ENCODE results near the gene PORCN.

PORCN gene

GRCh38 chrX:48480583-48480982, 28.2 kb upstream of the PORCN start:
- H4K20me1 ChIP-seq (ENCODE audit: insufficient read depth, low read length): no peaks in the 10 kb centered on the region
- no peaks in the 10 kb centered on the region for H3F3A ChIP-seq (ENCODE audit: insufficient read depth, low read length)
- H2AFZ ChIP-seq (ENCODE audit: low read length): no peak overlapping the region
- no peak overlapping the region for H3K4me3 ChIP-seq (ENCODE audit: low read depth, low read length, poor library complexity, severe bottlenecking)
- H3K9me2 ChIP-seq (ENCODE audit: low read depth, low read length): no peaks in the 10 kb centered on the region
- H3K9ac ChIP-seq (ENCODE audit: low read length): no peak overlapping the region
- H3K27ac ChIP-seq (ENCODE audit: low read depth, low read length, poor library complexity, severe bottlenecking): no peak overlapping the region
- peaks cover 15% of the 10 kb centered on the region for H3K79me2 ChIP-seq (ENCODE audit: insufficient read depth, low read length)
- no peak overlapping the region for H3K4me2 ChIP-seq (ENCODE audit: low read length)
- TF ChIP-seq CTCF (IDR thresholded peaks at IDR 0.05; ENCODE audit: low read length) (no peak), EZH2 (IDR thresholded peaks at IDR 0.05; ENCODE audit: borderline replicate concordance, low read length) (no peak)
- peaks cover 7% of the 10 kb centered on the region for H3K4me1 ChIP-seq (ENCODE audit: insufficient read depth, low read length, severe bottlenecking)
- H3K9me3 ChIP-seq (ENCODE audit: low read length): no peaks in the 10 kb centered on the region
- H3K27me3 ChIP-seq (ENCODE audit: insufficient read depth, low read length): no peaks in the 10 kb centered on the region
- H3K36me3 ChIP-seq (ENCODE audit: insufficient read depth, low read length): peaks cover 32% of the 10 kb centered on the region

- Histone ChIP-seq H4K20me1 (ENCODE audit: insufficient read depth, low read length) (no peaks in the 10 kb centered on the region), H3K36me3 (ENCODE audit: insufficient read depth, low read length) (peaks cover 32% of the 10 kb centered on the region), H3K4me3 (ENCODE audit: low read depth, low read length, poor library complexity, severe bottlenecking) (no peak overlapping the region), H3K79me2 (ENCODE audit: insufficient read depth, low read length) (peaks cover under 1% of the 10 kb centered on the region; the same call in 1 of the 2 replicates), H3K27me3 (ENCODE audit: insufficient read depth, low read length) (no peaks in the 10 kb centered on the region), H3K9ac (ENCODE audit: low read length) (no peak overlapping the region), H3K9me2 (ENCODE audit: low read depth, low read length) (no peaks in the 10 kb centered on the region), H3K9me3 (ENCODE audit: low read length) (no peaks in the 10 kb centered on the region), H3K27ac (ENCODE audit: low read depth, low read length, poor library complexity, severe bottlenecking) (no peak overlapping the region), H3K4me1 (ENCODE audit: insufficient read depth, low read length, severe bottlenecking) (no peaks in the 10 kb centered on the region), H2AFZ (ENCODE audit: low read length) (no peak overlapping the region), H3K4me2 (ENCODE audit: low read length) (no peak overlapping the region), H3F3A (ENCODE audit: insufficient read depth, low read length) (no peaks in the 10 kb centered on the region)
- no peak for TF ChIP-seq EZH2 (IDR thresholded peaks at IDR 0.05; ENCODE audit: borderline replicate concordance, low read length)
These were observed 26.3 kb upstream of the PORCN start for GRCh38 chrX:48482526-48482925.

- TF ChIP-seq EZH2 (IDR thresholded peaks at IDR 0.05; ENCODE audit: borderline replicate concordance, low read length) (no peak), CTCF (IDR thresholded peaks at IDR 0.05; ENCODE audit: low read length) (no peak)
- H3K27me3 ChIP-seq (ENCODE audit: insufficient read depth, low read length): no peaks in the 10 kb centered on the region
- H3K9ac ChIP-seq (ENCODE audit: low read length): no peak overlapping the region
These were observed 21.4 kb upstream of the PORCN start for GRCh38 chrX:48487362-48487798.

GRCh38 chrX:48488034-48488433, 20.8 kb upstream of the PORCN start:
- no peaks in the 10 kb centered on the region for H3K9me3 ChIP-seq (ENCODE audit: low read length)
- H3K27me3 ChIP-seq (ENCODE audit: insufficient read depth, low read length): no peaks in the 10 kb centered on the region
- H3K4me3 ChIP-seq (ENCODE audit: low read depth, low read length, poor library complexity, severe bottlenecking): no peak overlapping the region
- no peaks in the 10 kb centered on the region for H3K4me1 ChIP-seq (ENCODE audit: insufficient read depth, low read length, severe bottlenecking)
- H3K9ac ChIP-seq (ENCODE audit: low read length): no peak overlapping the region
- no peak overlapping the region for H3K27ac ChIP-seq (ENCODE audit: low read depth, low read length, poor library complexity, severe bottlenecking)
- H2AFZ ChIP-seq (ENCODE audit: low read length): no peak overlapping the region
- H3K9me2 ChIP-seq (ENCODE audit: low read depth, low read length): no peaks in the 10 kb centered on the region
- no peak overlapping the region for H3K4me2 ChIP-seq (ENCODE audit: low read length)
- H3F3A ChIP-seq (ENCODE audit: insufficient read depth, low read length): no peaks in the 10 kb centered on the region
- no peaks in the 10 kb centered on the region for H3K79me2 ChIP-seq (ENCODE audit: insufficient read depth, low read length)
- H3K36me3 ChIP-seq (ENCODE audit: insufficient read depth, low read length): peaks cover 4% of the 10 kb centered on the region
- TF ChIP-seq EZH2 (IDR thresholded peaks at IDR 0.05; ENCODE audit: borderline replicate concordance, low read length): no peak
- TF ChIP-seq CTCF (IDR thresholded peaks at IDR 0.05; ENCODE audit: low read length): no peak
- no peaks in the 10 kb centered on the region for H4K20me1 ChIP-seq (ENCODE audit: insufficient read depth, low read length)

More at GRCh38 chrX:48487362-48487798, 21.4 kb upstream of the PORCN start:
- Histone ChIP-seq H3K4me3 (ENCODE audit: low read depth, low read length, poor library complexity, severe bottlenecking) (no peak overlapping the region), H3K27ac (ENCODE audit: low read depth, low read length, poor library complexity, severe bottlenecking) (no peak overlapping the region), H3K79me2 (ENCODE audit: insufficient read depth, low read length) (no peaks in the 10 kb centered on the region), H2AFZ (ENCODE audit: low read length) (no peak overlapping the region), H3K9me2 (ENCODE audit: low read depth, low read length) (no peaks in the 10 kb centered on the region), H3K36me3 (ENCODE audit: insufficient read depth, low read length) (peaks cover 11% of the 10 kb centered on the region), H3K4me2 (ENCODE audit: low read length) (no peak overlapping the region), H4K20me1 (ENCODE audit: insufficient read depth, low read length) (no peaks in the 10 kb centered on the region), H3K4me1 (ENCODE audit: insufficient read depth, low read length, severe bottlenecking) (no peaks in the 10 kb centered on the region), H3F3A (ENCODE audit: insufficient read depth, low read length) (no peaks in the 10 kb centered on the region), H3K9me3 (ENCODE audit: low read length) (no peaks in the 10 kb centered on the region)
